Measurements from ENCODE around the gene PIP4K2C. TPM values are rescaled to one million over a fixed set of nuclear protein-coding genes. Genes with fewer than 3 reads are reported as not detected.
"Not testable (repeated sequence)": the region's sequence is repeated elsewhere in the genome, so short reads cannot be mapped to it uniquely, and the experiment has no call there.

Gene PIP4K2C
- total and polyA plus RNA-seq, 2 donors (not counting 1 experiment from before 2014, with no cell fraction given): 11.9 to 24.3 TPM

GRCh38 chr12:57632958-57633840, 42.2 kb downstream of the PIP4K2C start, which contains the start of gene B4GALNT1:
Gene B4GALNT1 (minus strand): TSS chr12:57633201. CDS start chr12:57632132, 1,069 bp downstream.
- no peak within 1 kb of the TSS for H3K27ac ChIP-seq (ENCODE audit: insufficient read depth, low read length)
- H3K9ac ChIP-seq (ENCODE audit: insufficient read depth, low read length): peak within 1 kb of the TSS; percentile 42
- H4K20me1 ChIP-seq (ENCODE audit: control insufficient read depth, extremely low read depth, insufficient read depth, low read length): no peaks in the 10 kb centered on the region

GRCh38 chr12:57636731-57637130, 45.7 kb downstream of the PIP4K2C start:
- not testable (repeated sequence) for H2AFZ ChIP-seq (ENCODE audit: low read length); H4K20me1 ChIP-seq (ENCODE audit: control insufficient read depth, extremely low read depth, insufficient read depth, low read length); H3K9ac ChIP-seq (ENCODE audit: insufficient read depth, low read length); H3K27ac ChIP-seq (ENCODE audit: insufficient read depth, low read length); H3K4me3 ChIP-seq (replicated peaks in 1 of 4; ENCODE audit: control extremely low read depth in 1 of 4, insufficient read depth in 1 of 4, low read depth in 3 of 4, low read length in 4 of 4); DNase-seq (ENCODE audit: low read depth in 2 of 2); H3K9me3 ChIP-seq (ENCODE audit: control insufficient read depth, insufficient read depth, low read depth, low read length); H3K36me3 ChIP-seq (ENCODE audit: control insufficient read depth, insufficient read depth, low read length); H3K27me3 ChIP-seq (ENCODE audit: control insufficient read depth, insufficient read depth, low read length); H3K4me2 ChIP-seq (ENCODE audit: extremely low read depth, insufficient read depth, low read length); H3K79me2 ChIP-seq (ENCODE audit: control insufficient read depth, insufficient read depth, low read length); H3K4me1 ChIP-seq (ENCODE audit: control insufficient read depth, extremely low read depth, insufficient read depth, low read length)

More at GRCh38 chr12:57632958-57633840, 42.2 kb downstream of the PIP4K2C start, which contains the start of gene B4GALNT1:
- Histone ChIP-seq H3K27me3 (ENCODE audit: control insufficient read depth, insufficient read depth, low read length) (peaks cover 11% of the 10 kb centered on the region), H3K4me2 (ENCODE audit: extremely low read depth, insufficient read depth, low read length) (peak within 1 kb of the TSS; percentile 88), H3K9me3 (ENCODE audit: control insufficient read depth, insufficient read depth, low read depth, low read length) (no peaks in the 10 kb centered on the region), H3K4me1 (ENCODE audit: control insufficient read depth, extremely low read depth, insufficient read depth, low read length) (no peaks in the 10 kb centered on the region), H3K79me2 (ENCODE audit: control insufficient read depth, insufficient read depth, low read length) (no peaks in the 10 kb centered on the region), H2AFZ (ENCODE audit: low read length) (peak within 1 kb of the TSS; percentile 70), H3K4me3 (replicated peaks in 1 of 4; ENCODE audit: control extremely low read depth in 1 of 4, insufficient read depth in 1 of 4, low read depth in 3 of 4, low read length in 4 of 4) (peak within 1 kb of the TSS in 3 of 4 experiments; percentile 50 to 60 (median 60)), H3K36me3 (ENCODE audit: control insufficient read depth, insufficient read depth, low read length) (no peaks in the 10 kb centered on the region)
- peak; percentile 43 to 55 for DNase-seq (ENCODE audit: low read depth in 2 of 2)
- TF ChIP-seq, protein P1, sequence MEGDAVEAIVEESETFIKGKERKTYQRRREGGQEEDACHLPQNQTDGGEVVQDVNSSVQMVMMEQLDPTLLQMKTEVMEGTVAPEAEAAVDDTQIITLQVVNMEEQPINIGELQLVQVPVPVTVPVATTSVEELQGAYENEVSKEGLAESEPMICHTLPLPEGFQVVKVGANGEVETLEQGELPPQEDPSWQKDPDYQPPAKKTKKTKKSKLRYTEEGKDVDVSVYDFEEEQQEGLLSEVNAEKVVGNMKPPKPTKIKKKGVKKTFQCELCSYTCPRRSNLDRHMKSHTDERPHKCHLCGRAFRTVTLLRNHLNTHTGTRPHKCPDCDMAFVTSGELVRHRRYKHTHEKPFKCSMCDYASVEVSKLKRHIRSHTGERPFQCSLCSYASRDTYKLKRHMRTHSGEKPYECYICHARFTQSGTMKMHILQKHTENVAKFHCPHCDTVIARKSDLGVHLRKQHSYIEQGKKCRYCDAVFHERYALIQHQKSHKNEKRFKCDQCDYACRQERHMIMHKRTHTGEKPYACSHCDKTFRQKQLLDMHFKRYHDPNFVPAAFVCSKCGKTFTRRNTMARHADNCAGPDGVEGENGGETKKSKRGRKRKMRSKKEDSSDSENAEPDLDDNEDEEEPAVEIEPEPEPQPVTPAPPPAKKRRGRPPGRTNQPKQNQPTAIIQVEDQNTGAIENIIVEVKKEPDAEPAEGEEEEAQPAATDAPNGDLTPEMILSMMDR (conservative IDR thresholded peaks at IDR 0.05 in 1 of 2, IDR thresholded peaks at IDR 0.05 in 1 of 2; ENCODE audit: low read depth in 1 of 2, low read length in 2 of 2): peak; percentile 69 to 74
- TF ChIP-seq EZH2 (IDR thresholded peaks at IDR 0.05; ENCODE audit: low read length, missing control alignments): peak; percentile 29

DNA sequence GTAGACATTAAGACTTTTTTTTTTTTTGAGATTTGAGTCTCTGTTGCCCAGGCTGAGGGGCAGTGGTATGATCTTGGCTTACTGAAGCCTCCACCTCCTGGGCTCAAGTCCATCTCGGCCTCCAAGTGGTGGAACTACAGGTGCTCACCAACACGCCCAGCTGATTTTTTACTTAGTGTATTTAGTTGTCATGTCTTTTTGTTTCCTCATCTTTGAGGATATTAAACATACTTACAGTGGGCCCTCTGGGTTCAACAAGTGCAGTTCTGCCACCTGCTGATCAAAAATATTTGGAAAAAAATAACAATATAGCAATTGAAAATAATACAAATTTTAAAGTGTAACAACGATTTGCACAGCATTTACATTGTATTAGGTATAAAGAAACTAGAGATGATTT, 46.4 kb downstream of the PIP4K2C start:
- Histone ChIP-seq H3K27me3 (ENCODE audit: control insufficient read depth, insufficient read depth, low read length) (no peaks in the 10 kb centered on the region), H3K79me2 (ENCODE audit: control insufficient read depth, insufficient read depth, low read length) (no peaks in the 10 kb centered on the region), H2AFZ (ENCODE audit: low read length) (no peak overlapping the region), H3K9me3 (ENCODE audit: control insufficient read depth, insufficient read depth, low read depth, low read length) (no peaks in the 10 kb centered on the region), H3K4me1 (ENCODE audit: control insufficient read depth, extremely low read depth, insufficient read depth, low read length) (no peaks in the 10 kb centered on the region), H3K36me3 (ENCODE audit: control insufficient read depth, insufficient read depth, low read length) (no peaks in the 10 kb centered on the region), H3K27ac (ENCODE audit: insufficient read depth, low read length) (no peak overlapping the region), H3K4me2 (ENCODE audit: extremely low read depth, insufficient read depth, low read length) (no peak overlapping the region), H3K9ac (ENCODE audit: insufficient read depth, low read length) (no peak overlapping the region), H4K20me1 (ENCODE audit: control insufficient read depth, extremely low read depth, insufficient read depth, low read length) (no peaks in the 10 kb centered on the region), H3K4me3 (replicated peaks in 1 of 4; ENCODE audit: control extremely low read depth in 1 of 4, insufficient read depth in 1 of 4, low read depth in 3 of 4, low read length in 4 of 4) (no peak overlapping the region)
- no peak for DNase-seq (ENCODE audit: low read depth in 2 of 2)
- TF ChIP-seq, protein P1 (conservative IDR thresholded peaks at IDR 0.05 in 1 of 2, IDR thresholded peaks at IDR 0.05 in 1 of 2; ENCODE audit: low read depth in 1 of 2, low read length in 2 of 2): no peak
- no peak for TF ChIP-seq EZH2 (IDR thresholded peaks at IDR 0.05; ENCODE audit: low read length, missing control alignments)
